HL-60/S4 (cell line): ENCODE data around the gene SLC12A4.
"Not testable (repeated sequence)": the region's sequence is repeated elsewhere in the genome, so short reads cannot be mapped to it uniquely, and the experiment has no call there.

Source experiments
- in situ Hi-C: fragments of 300-500 bp; cut with MboI; formaldehyde crosslinking; loops from 2 replicates; pipeline ENCODE4 v1.14.3; 2022; ENCODE audit warnings: low sequenced_read_pairs

The SLC12A4 gene

DNA sequence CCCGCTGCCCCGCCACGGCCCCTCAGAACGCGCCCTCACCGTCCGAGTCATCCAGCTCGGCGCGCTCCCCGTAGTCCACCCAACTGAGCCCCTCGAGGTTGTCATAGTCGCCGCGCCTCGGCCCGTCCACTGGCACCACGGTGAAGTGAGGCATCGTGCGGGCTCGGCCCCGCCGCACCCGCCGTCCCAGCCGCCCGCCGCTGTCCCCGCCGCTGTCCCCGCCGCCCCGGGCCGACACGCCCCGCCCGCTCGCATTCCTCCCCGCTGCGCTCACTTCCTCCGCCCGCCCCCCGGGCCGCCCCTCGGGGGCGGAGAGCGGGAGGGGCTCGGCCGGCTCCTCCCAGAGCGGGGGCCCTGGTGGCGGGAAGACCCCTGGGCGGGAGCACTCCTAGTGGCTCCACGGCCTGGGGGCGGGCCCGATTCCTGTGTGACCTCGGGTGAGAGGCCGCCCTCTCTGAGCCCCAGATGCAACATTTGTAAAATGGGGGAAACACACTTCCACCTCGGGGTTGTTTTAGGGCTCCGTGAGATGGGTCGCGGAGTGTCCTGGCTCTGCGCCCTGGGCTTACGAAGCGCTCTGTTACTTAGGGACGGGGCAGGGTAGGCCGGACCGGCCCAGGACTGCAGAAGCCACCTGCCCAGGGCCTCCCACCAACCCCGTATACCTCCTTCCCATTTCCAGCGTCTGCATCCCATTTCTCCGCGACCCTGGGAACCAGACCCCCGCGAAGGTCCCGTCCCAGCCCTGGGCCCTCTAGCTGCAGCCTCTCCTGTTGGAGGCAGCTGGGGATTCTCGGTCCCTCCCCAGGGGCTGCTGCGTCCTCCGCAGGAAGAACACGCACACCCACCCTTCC is at the start of gene SLC12A4:
Gene SLC12A4, minus strand, starts transcription at position 238 of the 854 bp plus-strand sequence. Its CDS starts 84 bp downstream, at position 154.
- in situ Hi-C loops, result no loop called here

DNA sequence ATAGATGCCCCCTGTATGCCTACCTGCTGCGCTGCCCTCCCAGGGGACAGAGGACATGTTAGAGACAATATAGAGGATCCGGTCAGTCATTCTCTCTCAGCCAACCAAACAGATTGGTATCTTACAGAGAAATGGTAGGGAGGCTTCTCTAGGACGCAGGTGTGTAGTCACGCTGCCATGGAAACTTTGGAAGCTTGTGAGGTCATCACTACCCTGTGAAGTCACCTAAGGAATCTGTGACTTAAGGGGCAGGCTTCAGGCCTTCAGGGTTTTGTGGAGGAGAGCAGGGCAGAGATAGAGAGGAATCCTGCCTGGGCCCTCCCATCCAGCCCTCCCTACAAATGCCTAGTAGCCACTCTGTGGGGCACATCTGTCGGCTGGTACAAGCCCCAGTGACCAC is 47.2 kb upstream of the SLC12A4 start, which contains the start of gene DPEP2NB:
Gene DPEP2NB, minus strand, starts transcription at position 231 of the 400 bp plus-strand sequence. Its CDS starts 141 bp downstream, at position 90.
- in situ Hi-C loops, result no loop called here

DNA sequence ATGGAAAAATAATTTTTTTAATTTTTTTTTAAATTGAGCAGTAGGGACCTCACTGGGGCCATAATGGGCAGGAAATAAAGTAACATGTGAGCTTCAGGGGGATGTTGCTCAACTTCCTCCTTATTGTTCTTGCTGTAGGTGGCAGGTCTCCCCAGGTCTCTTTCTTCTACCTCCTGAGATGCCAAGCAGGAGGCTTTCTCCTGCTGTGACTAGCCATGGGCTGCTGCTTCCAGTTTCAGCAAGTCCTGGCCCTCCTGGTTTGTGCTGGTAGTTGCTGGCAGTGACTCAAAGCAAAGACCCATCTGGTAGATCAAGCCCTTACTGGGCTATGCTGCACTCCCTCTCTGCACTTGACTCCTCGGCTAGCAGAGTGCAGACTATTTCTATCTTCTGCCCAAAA is 45.0 kb upstream of the SLC12A4 start:
- in situ Hi-C loops, result no loop called here

DNA sequence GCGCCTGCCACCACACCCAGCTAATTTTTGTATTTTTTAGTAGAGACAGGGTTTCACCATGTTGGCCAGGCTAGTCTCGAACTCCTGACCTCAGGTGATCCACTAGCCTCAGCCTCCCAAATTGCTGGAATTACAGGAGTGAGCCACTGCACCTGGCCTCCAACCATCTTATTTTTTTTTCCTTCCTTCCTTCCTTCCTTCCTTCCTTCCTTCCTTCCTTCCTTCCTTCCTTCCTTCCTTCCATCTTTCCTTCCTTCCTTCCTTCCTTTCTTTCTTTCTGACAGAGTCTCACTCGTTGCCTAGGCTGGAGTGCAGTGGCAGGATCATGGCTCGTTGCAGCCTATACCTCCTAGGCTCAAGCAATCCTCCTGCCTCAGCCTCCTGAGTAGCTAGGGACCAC is 41.4 kb upstream of the SLC12A4 start:
- in situ Hi-C loops, result not testable (repeated sequence)

DNA sequence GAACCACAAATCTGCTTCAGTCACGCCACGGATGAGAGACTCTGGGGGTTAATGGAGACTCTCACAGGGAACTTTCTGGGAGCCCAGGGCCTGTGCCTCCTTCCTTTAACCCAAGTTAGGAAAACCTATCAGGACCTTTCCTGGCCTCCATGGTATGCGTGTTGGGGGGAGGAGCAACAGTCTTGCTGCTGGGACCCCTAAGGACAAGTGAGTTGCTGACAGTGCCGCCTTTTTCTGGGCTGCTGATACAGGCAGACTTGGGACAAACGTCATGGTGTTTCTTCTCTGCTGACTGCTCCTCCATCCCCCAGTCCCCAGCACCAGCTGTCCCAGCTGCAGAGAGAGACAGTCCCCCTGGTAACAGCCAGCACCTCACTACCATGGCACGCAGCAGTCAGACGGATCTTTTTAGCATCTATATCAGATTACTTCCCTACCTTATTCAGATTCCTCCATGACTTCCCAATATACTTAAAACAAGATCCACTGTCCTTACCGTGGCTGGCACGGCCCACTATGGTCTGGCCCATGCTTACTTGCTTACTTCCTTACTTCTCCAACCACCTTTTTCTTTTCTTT is 40.8 kb upstream of the SLC12A4 start:
- in situ Hi-C loops, result no loop called here

DNA sequence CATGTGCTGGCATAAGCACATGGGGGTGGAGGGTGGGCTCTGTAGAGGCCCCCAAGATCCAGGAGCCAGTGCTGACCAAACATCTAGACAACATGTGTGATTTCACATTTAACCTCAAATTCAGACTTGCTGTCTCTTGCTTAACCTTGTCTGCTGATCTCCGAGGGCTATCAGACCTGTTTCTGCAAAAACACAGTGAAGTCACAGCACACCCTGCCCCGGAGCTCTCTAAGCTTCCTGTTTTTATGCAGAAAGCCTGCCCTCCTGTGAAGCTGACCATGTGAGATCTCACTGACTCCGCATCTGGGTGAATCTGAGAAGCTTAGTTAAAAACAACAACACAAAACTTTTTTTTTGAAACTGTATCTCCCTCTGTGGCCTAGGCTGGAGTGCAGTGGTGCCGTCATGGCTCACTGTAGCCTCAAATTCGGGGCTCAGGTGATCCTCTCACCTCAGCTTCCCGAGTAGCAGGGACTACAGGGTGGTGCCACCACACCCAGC is 37.4 kb upstream of the SLC12A4 start:
- in situ Hi-C loops, result no loop called here

DNA sequence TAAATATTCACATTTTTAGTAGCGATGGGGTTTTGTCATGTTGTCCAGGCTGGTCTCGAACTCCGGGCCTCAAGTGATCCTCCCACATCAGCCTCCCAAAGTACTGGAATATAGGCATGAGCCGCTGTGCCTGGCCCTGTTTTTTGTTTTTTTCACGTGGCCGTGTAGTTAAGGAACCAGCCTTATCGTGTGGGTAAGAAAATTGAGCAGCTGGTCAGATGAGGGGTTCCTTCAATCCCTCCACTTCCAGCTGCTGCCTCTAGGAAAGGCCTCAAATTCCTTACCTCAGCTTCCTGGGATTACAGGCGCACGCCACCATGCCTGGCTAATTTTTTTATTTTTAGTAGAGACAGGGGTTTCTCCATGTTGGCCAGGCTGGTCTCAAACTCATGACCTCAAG is 36.8 kb upstream of the SLC12A4 start:
- in situ Hi-C loops, result no loop called here

GRCh38 chr16:68003031-68003430 is 34.6 kb upstream of the SLC12A4 start:
- in situ Hi-C loops, result no loop called here

GRCh38 chr16:68000450-68000849 is 32.0 kb upstream of the SLC12A4 start:
- in situ Hi-C loops, result no loop called here

DNA sequence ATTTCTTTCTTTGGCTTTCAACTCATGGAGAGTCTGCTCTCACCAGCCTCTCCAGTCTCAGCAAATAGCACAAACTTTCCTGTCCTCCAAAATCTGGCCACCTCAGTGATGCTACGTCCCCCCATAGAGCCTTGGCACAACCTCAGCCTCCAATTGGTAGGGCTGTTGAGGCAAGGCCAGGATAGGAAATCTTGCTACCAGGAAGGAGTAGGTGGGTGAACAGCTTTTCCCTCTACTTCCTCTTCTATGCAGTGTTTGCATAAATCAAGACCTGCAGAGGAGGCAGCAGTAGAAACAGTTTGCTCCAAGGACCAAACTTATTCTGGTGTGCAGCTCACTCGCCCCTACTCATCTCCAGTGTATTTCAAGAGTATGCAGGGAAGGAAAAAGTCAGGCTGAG is 31.5 kb upstream of the SLC12A4 start:
- in situ Hi-C loops, result no loop called here

DNA sequence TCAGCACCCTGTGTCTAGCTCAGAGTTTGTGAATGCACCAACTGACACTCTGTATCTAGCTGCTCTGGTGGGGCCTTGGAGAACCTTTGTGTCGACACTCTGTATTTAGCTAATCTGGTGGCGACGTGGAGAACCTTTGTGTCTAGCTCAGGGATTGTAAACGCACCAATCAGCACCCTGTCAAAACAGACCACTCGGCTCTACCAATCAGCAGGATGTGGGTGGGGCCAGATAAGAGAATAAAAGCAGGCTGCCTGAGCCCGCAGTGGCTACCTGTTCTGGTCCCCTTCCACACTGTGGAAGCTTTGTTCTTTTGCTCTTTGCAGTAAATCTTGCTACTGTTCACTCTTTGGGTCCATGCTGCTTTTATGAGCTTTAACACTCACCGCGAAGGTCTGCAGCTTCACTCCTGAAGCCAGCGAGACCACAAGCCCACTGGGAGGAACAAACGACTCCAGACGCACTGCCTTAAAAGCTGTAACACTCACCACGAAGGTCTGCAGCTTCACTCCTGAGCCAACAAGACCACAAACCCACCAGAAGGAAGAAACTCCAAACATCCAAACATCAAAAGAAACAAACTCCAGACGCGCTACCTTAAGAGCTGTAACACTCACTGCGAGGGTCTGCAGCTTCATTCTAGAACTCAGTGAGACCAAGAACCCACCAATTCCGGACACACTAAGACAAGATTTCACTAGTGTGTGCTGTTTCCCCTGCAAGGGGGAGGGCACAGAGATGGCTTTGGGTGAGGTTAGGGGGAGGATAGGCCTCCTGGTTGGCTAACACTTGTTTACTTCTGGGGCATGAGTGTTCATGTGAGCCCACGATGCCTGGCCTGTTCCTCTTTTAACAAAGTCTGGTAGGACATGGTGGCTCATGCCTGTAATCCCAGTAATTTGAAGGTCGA is 30.6 kb upstream of the SLC12A4 start, which contains the start of gene DPEP2:
Gene DPEP2, minus strand, starts transcription at position 706 of the 910 bp plus-strand sequence. CDS start 6,272 bp downstream, outside the sequence.
- in situ Hi-C loops, result not testable (repeated sequence)

DNA sequence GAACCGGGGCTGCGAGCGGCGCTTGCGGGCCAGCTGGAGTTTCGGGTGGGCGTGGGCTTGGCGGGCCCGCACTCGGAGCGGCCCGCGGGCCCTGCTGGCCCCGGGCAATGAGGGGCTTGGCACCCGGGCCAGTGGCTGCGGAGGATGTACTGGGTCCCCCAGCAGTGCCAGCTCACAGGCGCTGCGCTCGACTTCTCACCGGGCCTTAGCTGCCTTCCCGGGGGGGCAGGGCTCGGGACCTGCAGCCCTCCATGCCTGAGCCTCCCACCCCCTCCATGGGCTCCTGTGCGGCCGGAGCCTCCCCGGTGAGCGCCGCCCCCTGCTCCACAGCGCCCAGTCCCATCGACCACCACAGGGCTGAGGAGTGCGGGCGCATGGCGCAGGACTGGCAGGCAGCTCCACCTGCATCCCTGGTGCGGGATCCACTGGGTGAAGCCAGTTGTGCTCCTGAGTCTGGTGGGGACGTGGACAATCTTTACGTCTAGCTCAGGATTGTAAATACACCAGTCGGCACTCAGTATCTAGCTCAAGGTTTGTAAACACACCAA is 29.9 kb upstream of the SLC12A4 start:
- in situ Hi-C loops, result not testable (repeated sequence)

GRCh38 chr16:67996666-67997065 is 28.2 kb upstream of the SLC12A4 start:
- in situ Hi-C loops, result no loop called here

DNA sequence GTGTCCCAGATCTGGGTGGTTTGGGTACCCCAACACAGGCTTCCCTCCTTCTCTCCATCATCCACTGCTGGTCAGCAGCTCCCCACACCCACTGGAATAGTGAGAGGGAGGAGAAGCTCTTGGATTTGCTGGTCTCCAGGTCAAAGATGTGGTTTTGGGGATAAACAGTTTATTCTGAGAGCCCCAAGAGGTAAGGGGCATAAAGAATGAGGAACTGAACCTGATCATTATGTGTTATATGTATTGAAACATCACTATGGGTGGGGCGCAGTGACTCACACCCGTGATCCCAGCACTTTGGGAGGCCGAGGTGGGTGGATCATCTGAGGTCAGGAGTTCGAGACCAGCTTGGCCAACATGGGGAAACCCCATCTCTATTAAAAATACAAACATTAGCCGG is 27.0 kb upstream of the SLC12A4 start:
- in situ Hi-C loops, result no loop called here

DNA sequence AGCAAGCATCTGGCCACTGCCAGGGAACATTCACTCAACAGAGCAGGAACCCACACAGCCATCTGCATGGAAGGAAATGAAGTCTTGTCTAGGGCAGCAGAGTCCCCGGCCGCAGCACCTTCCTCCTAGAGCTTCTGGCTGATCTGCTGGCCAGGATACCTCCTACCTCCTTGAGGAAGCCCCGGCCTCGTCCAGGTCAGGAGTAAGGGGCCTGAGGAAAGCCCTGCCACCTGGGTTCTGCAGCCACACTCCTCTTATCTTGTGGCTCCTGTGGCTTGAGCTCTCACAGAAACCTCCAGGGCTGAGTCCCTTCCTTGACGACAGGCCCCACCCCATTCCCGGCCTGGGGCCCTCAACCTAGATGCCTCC is 25.6 kb upstream of the SLC12A4 start:
- in situ Hi-C loops, result not testable (repeated sequence)

DNA sequence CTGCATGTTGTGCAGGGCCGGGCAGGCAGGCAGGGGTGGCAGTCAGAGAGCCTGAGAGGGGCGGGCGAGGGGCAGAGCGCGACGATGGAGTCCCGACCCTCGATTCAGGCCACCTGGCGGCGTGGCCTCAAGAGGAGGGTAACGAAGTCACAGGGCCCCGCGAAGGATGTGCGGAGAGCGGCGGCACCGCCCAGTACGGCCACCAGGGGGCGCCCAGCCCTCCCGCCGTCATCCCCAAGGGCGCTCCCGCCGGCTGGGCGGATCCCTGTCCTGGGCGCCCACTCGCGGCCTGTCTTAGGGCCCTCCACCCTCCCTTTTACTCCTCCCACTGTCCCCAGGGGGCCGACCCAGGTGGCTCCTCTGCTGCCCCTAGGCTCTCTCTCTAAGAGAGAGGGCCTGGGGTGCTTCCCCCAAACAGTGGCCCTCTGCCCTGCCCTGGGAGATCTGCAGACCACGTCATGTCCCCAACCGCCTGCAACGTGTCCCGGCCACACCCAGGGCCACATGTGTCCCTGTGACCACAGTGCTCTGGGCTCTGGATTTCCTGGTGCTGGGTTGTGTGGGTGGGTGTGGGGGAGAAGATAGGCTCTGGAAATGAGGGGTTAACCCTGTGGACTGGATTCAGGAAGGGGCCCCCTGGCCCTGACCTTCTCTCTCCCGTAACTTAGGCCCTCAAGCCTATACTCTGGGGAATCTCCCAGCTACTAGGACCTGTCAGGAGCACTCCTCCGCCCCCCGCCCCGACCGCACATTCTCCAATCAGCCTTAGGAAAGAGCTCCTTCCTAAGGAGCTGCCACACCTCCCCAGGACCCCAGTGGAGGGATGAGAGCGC is 25.0 kb upstream of the SLC12A4 start:
- in situ Hi-C loops, result no loop called here

DNA sequence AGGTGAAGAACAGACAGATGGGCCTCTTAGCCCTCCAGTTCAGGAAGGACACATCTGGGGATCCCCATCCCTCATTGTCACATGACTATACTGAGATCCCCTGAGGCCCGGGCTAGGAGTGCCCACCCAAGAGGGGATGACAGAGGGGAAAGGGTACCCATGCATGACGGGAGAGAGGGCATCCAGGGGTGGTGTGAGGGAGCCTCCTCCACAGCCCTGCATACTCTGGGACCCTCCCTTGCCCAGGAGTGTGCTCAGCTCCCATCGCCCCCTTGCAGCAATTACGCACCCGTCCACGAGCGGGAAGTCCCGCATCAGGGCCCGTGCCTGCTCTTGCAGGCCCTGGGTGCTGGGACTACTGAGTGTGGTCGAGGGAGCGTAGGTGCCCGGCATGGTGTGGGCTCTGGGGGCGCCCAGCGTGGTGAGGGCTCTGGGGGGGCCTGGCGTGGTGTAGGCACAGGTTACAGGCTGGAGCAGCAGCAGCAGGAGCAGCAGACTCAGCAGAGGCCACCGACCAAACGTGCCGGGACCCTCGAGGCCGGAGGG is 24.3 kb upstream of the SLC12A4 start:
- in situ Hi-C loops, result no loop called here

DNA sequence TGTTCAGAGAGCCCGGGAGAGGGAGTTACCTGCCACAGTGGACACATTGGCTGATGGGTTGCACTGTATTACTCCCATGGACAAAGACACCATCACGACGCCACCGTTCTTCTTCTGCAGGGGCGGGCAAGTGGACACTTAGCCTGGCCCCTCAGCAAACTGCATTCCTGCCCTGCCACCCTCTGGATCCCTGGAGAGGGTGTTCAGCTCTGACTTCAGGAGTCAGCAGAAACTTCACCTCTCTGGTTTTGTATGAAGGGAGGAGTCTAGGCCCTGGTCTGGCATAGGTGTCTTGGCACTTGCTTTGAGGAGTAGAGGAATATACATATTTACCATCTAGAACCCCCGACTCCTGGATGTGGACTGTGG is 21.6 kb upstream of the SLC12A4 start:
- in situ Hi-C loops, result no loop called here

GRCh38 chr16:67989322-67990017 is 21.0 kb upstream of the SLC12A4 start:
- in situ Hi-C loops, result no loop called here
